IPS DF 4.7 (cell line): ENCODE results near the gene PALLD.
"Not testable (repeated sequence)": the region's sequence is repeated elsewhere in the genome, so short reads cannot be mapped to it uniquely, and the experiment has no call there.

ENCODE experiments used
- DNase-seq: peaks from one replicate; pipeline ENCODE4 v3.0.0-alpha.2; 2013; ENCODE audit warnings: low spot score; ENCODE audit errors: extremely low read depth

PALLD gene

DNA sequence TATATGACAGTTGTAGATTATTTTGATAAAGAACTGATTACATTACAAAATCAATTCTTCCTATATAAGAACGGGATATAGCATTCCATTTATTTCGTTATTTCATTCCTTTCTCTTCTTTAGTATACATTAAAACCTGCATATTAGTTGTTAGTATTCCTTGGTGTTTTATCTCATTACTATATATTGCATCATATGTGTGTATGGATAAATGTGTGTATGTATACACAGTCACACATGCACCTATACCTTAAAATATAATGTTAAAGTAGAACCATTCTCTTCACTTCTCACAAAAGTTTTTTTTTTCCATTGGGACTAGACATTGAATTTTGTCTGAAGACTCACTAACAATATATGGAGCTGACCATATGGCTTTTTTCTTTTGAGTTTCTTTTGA lies 5.3 kb upstream of the PALLD start:
- no peak for DNase-seq

- DNase-seq: no peak
These were observed 1.4 kb downstream of the PALLD start for GRCh38 chr4:168498251-168498650.

GRCh38 chr4:168499241-168499640 lies 2.4 kb downstream of the PALLD start:
- no peak for DNase-seq

DNA sequence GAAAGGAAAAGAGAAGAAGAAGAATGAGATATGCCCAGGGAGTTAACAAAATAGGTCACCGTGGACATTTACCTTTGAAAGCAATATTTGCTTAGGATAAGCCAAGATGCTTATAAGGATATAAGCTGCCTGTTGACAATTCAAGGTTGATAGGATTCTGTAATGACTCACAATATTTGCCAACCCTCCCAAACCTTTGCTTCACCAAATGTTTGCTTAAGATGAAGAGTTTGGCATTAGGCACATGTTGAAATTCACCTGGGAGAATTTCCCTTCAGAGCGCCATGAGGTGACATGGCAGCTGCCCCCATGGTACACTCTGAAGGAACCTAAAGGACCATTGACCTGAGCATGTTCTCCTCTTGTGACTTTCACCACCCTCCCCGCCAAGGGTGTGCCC lies 4.6 kb downstream of the PALLD start:
- DNase-seq: no peak

GRCh38 chr4:168502861-168503260 lies 6.0 kb downstream of the PALLD start:
- DNase-seq: no peak

DNA sequence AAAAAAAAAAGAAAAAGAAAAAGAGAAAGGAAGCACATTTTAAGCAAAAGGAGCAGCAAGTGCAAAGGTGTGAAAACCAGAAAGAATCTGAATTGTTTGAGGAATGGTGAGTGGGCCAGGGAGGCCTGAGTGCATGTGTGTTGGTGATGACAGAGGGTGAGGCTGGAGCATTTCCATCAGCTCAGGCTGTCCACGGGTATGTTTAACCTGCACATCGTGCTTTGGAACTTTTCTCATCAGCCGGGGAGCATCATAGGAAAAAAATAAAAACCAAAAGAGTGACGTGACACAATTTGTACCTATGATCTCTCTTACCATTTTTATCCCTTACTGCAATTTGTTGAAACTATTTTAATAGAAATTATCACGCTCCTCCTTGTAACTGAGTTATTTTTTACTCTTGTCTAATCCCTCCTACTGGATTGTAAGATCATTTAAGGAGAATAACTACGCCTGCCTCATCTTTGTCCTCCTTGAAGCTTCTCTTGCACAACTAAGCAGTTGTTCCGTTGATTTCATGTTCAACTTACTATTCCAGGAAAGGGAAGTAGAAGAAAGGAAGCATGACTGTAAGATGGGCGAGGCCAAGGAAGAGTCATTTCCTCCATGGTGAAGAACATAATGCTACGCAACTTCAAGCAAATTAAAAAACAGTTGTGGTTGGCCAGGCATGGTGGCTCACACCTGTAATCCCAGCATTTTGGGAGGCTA lies 7.0 kb downstream of the PALLD start:
- no peak for DNase-seq

GRCh38 chr4:168504526-168504925 lies 7.7 kb downstream of the PALLD start:
- no peak for DNase-seq

- no peak for DNase-seq
These were observed 9.2 kb downstream of the PALLD start for GRCh38 chr4:168506014-168506413.

DNA sequence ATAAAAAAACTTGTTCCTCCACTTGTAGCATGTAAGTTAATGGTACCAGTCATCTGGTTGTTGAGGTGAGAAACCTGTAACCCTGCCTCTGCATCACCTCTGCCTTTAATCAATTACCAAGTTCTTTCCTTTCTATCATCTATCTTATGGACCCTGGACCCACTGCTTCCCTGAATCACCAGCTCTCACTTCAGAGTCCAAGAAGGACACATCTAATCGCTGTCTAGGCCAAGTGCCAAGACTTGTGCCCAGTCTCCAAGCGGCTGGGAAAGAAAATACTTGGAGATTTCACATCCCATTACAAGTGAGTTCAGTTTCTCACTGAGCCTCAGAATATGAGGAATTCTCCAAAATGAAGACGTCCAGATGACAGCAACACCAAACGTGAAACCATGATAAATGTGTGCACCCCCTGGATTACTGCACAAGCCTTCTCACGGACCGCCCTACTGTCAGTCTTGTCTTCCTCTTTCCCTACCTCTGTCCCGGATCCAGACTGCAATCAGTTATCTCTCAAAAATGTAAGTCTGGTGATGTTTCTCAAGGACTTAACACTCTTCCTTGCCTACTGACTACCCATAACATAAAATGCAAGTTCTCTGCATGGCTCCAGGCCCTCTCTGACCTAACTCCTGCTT lies 10.4 kb downstream of the PALLD start:
- no peak for DNase-seq

GRCh38 chr4:168508683-168509082 lies 11.8 kb downstream of the PALLD start:
- no peak for DNase-seq

- DNase-seq: no peak
These were observed 12.9 kb downstream of the PALLD start for GRCh38 chr4:168509786-168510185.

DNA sequence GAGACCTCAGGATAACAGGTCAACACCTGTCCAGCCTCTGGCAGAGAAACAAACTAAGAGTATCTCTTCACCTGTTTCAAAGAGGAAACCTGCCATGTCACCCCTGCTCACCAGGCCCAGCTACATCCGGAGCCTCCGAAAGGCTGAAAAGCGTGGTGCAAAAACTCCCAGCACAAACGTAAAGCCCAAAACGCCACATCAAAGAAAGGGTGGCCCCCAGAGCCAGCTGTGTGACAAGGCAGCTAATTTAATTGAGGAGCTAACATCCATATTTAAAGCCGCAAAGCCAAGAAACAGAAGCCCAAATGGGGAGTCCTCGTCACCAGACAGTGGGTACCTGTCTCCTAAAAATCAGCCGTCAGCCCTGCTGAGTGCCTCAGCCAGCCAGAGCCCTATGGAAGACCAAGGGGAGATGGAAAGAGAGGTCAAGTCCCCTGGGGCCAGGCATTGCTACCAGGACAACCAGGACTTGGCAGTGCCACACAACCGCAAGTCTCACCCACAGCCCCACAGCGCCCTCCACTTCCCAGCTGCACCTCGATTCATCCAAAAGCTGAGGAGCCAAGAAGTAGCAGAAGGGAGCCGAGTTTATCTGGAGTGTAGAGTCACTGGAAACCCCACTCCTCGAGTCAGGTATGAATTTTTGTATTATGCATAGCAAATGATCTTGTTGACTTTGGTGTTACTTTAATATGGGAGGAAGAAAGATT lies 15.1 kb downstream of the PALLD start:
- no peak for DNase-seq

DNA sequence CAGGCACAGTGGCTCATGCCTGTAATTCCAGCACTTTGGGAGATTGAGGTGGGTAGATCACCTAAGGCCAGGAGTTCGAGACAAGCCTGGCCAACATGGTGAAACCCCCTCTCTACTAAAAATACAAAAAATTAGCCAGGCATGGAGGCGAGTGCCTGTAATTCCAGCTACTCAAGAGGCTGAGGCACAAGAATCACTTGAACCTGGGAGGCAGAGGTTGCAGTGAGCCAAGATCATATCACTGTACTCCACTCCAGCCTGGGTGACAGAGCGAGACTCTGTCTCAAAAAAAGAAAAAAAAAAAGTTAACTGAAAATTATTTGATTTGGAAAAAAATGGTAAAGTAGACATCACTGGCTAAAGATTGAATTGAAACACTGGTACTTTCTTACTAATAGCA lies 17.0 kb downstream of the PALLD start:
- DNase-seq: not testable (repeated sequence)

- no peak for DNase-seq
These were observed 17.5 kb downstream of the PALLD start for GRCh38 chr4:168514249-168514852.

DNA sequence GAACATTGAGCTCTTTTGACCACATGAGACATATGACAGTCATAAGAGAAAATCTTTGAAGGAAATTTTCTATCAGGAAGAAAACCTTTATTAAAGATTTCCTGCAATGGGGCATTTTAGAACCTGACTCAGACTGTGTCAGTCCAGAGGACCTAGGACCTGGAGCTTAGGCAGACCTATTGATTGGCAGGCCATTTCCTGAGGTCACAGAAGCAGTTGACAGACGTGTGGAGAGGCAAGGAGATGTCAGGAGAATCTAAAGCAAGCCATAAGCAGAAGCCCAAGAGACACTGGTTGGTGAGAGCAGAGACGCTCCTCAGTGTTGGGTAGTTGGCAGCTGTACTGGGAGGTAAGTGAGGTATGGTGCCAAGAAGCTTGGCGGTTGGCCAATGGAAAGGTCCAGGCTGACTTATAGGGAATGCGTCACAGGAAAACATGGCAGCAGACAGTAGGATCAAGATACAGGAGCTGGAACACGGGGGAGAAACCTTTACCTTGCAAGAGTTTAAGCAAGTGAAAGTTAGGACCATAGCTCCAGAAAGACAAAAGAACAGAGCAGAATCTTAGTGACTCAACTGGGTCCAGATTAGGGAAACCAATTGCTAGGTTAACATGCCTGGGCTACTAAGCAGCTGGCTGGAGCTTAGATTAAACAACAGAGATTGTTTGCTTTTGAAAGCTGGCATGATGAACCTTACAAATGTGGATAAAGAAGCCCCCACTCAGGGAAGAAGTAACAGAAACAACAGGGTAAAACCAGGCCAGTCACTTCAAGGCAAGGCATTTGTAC lies 18.6 kb downstream of the PALLD start:
- no peak for DNase-seq

- no peak for DNase-seq
These were observed 20.0 kb downstream of the PALLD start for GRCh38 chr4:168516841-168517240.

DNA sequence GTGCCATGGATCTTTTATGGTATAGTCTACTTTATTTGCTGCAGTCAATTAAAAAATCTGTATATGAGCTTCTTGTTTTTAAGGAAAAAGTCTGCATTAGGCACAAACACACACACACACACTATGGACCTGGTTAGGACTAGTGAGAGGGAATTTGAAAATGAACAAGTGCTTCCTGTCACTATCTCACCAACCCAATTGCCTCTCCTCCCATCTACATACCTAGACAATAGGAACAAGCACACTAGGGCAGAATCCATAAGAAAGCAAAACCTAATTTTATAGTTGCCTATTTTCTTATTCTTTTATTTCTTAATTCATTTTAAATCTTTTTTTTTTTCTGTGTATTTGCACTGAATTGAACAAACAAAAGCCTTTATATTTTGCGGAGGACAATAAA lies 22.7 kb downstream of the PALLD start:
- no peak for DNase-seq

- no peak for DNase-seq
These were observed 24.9 kb downstream of the PALLD start for GRCh38 chr4:168521721-168522120.

DNA sequence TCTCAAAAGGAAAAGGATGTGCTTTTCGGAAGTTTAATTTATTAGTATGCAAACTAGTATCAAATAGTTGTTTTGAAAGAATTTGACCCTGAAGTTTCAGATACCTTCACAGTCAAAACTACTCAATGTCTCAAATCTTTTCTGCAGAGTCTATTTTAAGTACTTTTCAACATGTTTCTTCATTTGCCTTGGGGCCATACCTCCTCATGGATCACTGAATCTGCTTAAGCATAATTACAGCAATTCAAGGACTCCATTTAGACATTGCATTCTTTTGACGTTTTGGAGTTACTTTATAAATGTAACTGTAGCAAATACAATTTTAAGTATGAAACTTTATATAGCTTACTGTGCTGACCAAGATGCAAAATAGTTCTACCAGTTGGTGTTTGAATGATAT lies 25.5 kb downstream of the PALLD start:
- DNase-seq: no peak

- no peak for DNase-seq
These were observed 26.1 kb downstream of the PALLD start for GRCh38 chr4:168522829-168523489.

DNA sequence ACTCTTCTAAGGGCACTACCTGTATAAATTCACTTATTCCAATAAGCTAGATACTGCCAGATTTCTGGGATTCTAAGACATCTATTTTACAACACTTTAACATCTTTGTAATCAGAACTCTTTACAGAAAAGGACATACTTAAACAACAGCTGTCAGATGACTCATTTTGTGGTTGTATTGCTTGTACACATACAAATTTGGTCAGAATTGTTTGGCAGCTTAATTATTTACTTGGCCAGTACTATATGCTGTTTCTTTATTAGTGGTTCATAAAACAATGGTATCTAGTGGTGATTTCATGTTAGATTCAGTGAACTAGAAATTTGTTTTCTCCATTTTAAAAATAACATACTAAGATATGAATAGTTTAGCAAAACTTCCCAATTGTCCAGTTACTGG lies 27.2 kb downstream of the PALLD start:
- DNase-seq: no peak
